Left lung (tissue), 10 donors: ENCODE data around the gene VEGFD. TPM values are rescaled to one million over a fixed set of nuclear protein-coding genes. Genes with fewer than 3 reads are reported as not detected.

Experiments
- ATAC-seq: fragments of 200-7000 bp; cut with Tn5 transposase; one replicate; pipeline ENCODE4 v1.9.1; 2020; ENCODE audit warnings: moderate library complexity
- DNase-seq, 4 donors: peaks; one replicate each; pipeline ENCODE4 v3.0.0-alpha.2; 2013 to 2020
- H3K27ac ChIP-seq, 2 donors: fragments of 200-600 bp; sonication (generic) in 1 of 2; one replicate each; pipeline versions ENCODE4 v1.5.0 to v1.8.0; 2020 to 2021
- H3K27me3 ChIP-seq, 2 donors: fragments of 200-600 bp; sonication (generic) in 1 of 2; one replicate each; pipeline versions ENCODE4 v1.5.0 to v1.8.0; 2020 to 2021
- H3K36me3 ChIP-seq, 2 donors: fragments of 200-600 bp; sonication (generic) in 1 of 2; one replicate each; pipeline versions ENCODE4 v1.5.0 to v1.8.0; 2020 to 2021
- H3K4me1 ChIP-seq, 2 donors: fragments of 200-600 bp; one replicate each; pipeline ENCODE4 v1.8.0; 2021
- H3K4me3 ChIP-seq, 2 donors: fragments of 200-600 bp; sonication (generic) in 1 of 2; one replicate each; pipeline versions ENCODE4 v1.5.0 to v1.8.0; 2020 to 2021; ENCODE audit warnings: mild to moderate bottlenecking in 1 of 2
- H3K9me3 ChIP-seq, 2 donors: fragments of 200-600 bp; sonication (generic) in 1 of 2; one replicate each; pipeline versions ENCODE4 v1.5.0 to v1.8.0; 2020 to 2021
- CTCF ChIP-seq, 2 donors: fragments of 200-600 bp; sonication (generic) in 1 of 2; IDR thresholded peaks; one replicate each; pipeline versions ENCODE4 v1.5.0 to v1.8.0; 2021; ENCODE audit warnings: antibody characterized with exemption in 2 of 2
- intact Hi-C, 2 donors: fragments of 100-400 bp; cut with DNase I; formaldehyde crosslinking; loops; one replicate each; pipeline versions ENCODE4 v1.11.2 to v1.14.2; 2022
- polyA plus RNA-seq, 6 donors: library from polyadenylated mRNA; unstranded; fragments of 120-200 nt; gene quantifications; one replicate each; pipeline ENCODE4 v1.2.1, GENCODE V29; 2013; ENCODE audit not compliant: insufficient read length in 6 of 6
- total RNA-seq, 2 donors: library from RNA; stranded (reverse); fragmentation: NEBNext Ultra II Directional; extraction: Animal tissue kit (Norgen Biotek cat#: 25700); gene quantifications; one replicate each; pipeline ENCODE4 v1.2.1, GENCODE V29; 2021
- donor health status: DM: no; HTN: yes; CAD: no.
- donor health status: DM: no; HTN: no; CAD: no.

The VEGFD gene
- total and polyA plus RNA-seq, 8 donors = 6.2 to 68.4 (median 44.5) TPM

DNA sequence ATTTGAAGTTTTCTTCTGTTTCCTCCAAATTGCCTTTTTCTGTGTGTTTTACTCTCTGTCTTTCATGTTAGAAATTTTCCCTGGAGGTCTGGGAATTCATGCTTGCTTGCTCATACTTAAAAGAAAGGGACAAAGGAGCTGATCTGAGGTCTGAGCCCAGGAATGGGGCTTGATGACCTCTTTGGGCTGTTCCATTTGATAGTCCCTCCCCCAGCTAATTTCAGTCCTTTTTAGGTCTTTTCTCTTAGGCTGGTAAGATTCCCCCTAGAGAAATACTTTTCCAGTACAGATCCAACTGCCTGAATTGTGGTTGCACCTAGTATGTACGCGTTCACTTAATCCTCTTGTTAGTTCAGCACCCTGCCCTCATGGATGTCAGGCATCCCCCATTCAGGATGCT is 43.3 kb downstream of the VEGFD start:
- no peaks in the 10 kb centered on the region for H3K9me3 ChIP-seq
- intact Hi-C loops = no loop called here
- H3K27me3 ChIP-seq = peaks cover 0 to 7% of the 10 kb centered on the region in 2 donors
- TF ChIP-seq CTCF (IDR thresholded peaks at IDR 0.05) = no peak
- no peak overlapping the region for H3K4me3 ChIP-seq
- ATAC-seq (no peak), DNase-seq (no peak)
- H3K27ac ChIP-seq = no peak overlapping the region
- no peaks in the 10 kb centered on the region for H3K36me3 ChIP-seq
- H3K4me1 ChIP-seq = no peaks in the 10 kb centered on the region

GRCh38 chrX:15336023-15336413 is 48.2 kb downstream of the VEGFD start:
- Histone ChIP-seq H3K4me1 (peaks cover 0 to 8% of the 10 kb centered on the region in 2 donors), H3K4me3 (peak overlapping the region; percentile 14 to 63), H3K9me3 (no peaks in the 10 kb centered on the region), H3K36me3 (peaks cover 0 to 8% of the 10 kb centered on the region in 2 donors), H3K27ac (peak overlapping the region; percentile 71 to 87), H3K27me3 (peaks cover 0 to 7% of the 10 kb centered on the region in 2 donors)
- TF ChIP-seq CTCF (IDR thresholded peaks at IDR 0.05) = no peak
- ATAC-seq (peak; percentile 36), DNase-seq (peak in 3 of 4 donors; percentile 43 to 82 (median 51))
- intact Hi-C loops = no loop called here

DNA sequence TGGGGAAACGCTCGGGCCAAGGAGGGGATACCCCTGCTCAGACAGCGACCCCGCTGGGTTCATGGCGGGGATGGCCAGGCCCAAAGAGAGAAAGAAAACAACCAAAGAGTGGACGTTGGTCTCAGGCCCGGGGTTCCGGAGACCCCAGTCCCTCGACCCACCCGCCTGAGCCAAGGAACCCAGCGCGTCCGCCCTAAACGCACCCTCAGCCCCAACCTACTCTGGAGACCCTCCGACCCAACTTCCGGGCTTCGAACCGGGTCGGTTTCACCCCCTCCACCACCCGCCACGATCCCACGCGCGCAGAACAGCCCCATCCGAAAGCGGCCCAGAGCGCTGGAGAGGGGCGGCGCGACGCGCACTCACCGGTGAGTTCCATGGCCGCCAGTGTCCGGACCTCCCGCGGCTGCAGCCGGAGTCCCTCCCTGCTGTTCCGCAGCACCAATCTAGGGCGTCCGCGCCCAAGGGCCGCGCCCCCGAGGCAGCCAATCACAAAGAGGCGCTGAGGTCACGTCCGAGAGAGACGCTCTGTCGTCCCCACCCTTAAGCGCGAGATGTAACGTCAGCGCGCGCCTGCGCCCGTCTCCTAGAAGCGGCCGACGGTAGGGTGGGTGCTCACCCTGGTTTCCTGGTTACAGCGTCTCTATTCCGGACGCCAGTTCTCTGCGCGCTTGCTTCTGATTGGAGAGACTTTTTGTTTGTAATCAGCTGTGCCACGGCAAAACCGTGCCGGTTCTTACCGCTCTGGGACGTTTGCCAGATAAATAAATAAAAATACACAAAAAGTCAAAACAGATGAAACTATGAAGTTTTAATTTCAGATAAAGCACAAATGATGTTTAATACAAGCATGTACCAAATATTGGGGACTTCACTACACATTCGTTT is 48.8 kb downstream of the VEGFD start, which contains the start of gene PIGA:
Gene PIGA (minus strand): TSS at position 389 of the 888 bp plus-strand sequence. CDS start 3,593 bp downstream, outside the sequence.
- Histone ChIP-seq H3K27me3 (peaks cover 0 to 7% of the 10 kb centered on the region in 2 donors), H3K9me3 (no peaks in the 10 kb centered on the region), H3K4me3 (peak within 1 kb of the TSS; percentile 46 to 63), H3K4me1 (peaks cover 0 to 8% of the 10 kb centered on the region in 2 donors), H3K36me3 (peaks cover 0 to 8% of the 10 kb centered on the region in 2 donors), H3K27ac (peak within 1 kb of the TSS; percentile 87)
- DNase-seq (peak; percentile 91 to 98 (median 96)), ATAC-seq (peak; percentile 97)
- intact Hi-C loops = no loop called here
- no peak for TF ChIP-seq CTCF (IDR thresholded peaks at IDR 0.05)

DNA sequence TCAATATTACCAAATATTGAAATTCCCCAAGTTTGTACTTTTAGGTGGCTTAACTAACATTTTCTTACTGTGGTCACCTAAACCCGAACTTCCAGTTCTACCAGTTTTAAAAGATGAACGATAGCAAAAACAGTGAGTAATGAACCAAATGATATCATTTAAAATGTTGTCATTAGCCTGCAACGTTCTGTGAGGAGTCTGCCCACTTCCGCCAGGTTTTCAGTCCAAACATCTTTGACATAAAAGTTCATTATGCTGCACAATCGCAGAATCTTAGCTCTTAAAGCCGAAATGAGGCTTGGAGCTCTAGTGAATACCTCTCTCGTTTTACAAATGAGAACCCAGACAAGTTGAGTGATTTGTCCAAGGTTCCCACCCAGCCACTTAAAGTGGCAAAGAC is 49.7 kb downstream of the VEGFD start:
- Histone ChIP-seq H3K4me1 (peaks cover 0 to 8% of the 10 kb centered on the region in 2 donors), H3K27me3 (peaks cover 0 to 7% of the 10 kb centered on the region in 2 donors), H3K4me3 (peak overlapping the region; percentile 46 to 63), H3K36me3 (peaks cover 0 to 8% of the 10 kb centered on the region in 2 donors), H3K27ac (peak overlapping the region; percentile 87), H3K9me3 (no peaks in the 10 kb centered on the region)
- TF ChIP-seq CTCF (IDR thresholded peaks at IDR 0.05) = no peak
- no peak for DNase-seq
- intact Hi-C loops = no loop called here
- ATAC-seq = no peak

GRCh38 chrX:15328821-15329220 is 55.4 kb downstream of the VEGFD start:
- H3K9me3 ChIP-seq = no peaks in the 10 kb centered on the region
- H3K27ac ChIP-seq = no peak overlapping the region
- peaks cover 0 to 14% of the 10 kb centered on the region in 2 donors for H3K36me3 ChIP-seq
- ATAC-seq = no peak
- no peak overlapping the region for H3K4me3 ChIP-seq
- DNase-seq = no peak
- H3K27me3 ChIP-seq = peaks cover 0 to 4% of the 10 kb centered on the region in 2 donors
- H3K4me1 ChIP-seq = peaks cover 0 to under 1% of the 10 kb centered on the region in 2 donors
- no peak for TF ChIP-seq CTCF (IDR thresholded peaks at IDR 0.05)
- intact Hi-C loops = no loop called here
